Ectodermal cell (in vitro differentiated cells): ENCODE data around the gene COL25A1.
"Not testable (repeated sequence)": the region's sequence is repeated elsewhere in the genome, so short reads cannot be mapped to it uniquely, and the experiment has no call there.

Experiments used
- H3K27ac ChIP-seq: 2 replicates; pipeline ENCODE4 v1.7.0; 2013; ENCODE audit warnings: mild to moderate bottlenecking, low read depth, low read length; ENCODE audit not compliant: insufficient read depth, poor library complexity, severe bottlenecking
- H3K27me3 ChIP-seq: 2 replicates; pipeline ENCODE4 v1.7.0; 2013; ENCODE audit warnings: mild to moderate bottlenecking, low read length; ENCODE audit not compliant: insufficient read depth, control insufficient read depth, poor library complexity, severe bottlenecking
- H3K36me3 ChIP-seq: one replicate; pipeline ENCODE4 v1.7.0; 2013; ENCODE audit warnings: low read length; ENCODE audit not compliant: control insufficient read depth, insufficient read depth
- H3K4me1 ChIP-seq: one replicate; pipeline ENCODE4 v1.7.0; 2013; ENCODE audit warnings: low read length; ENCODE audit not compliant: control insufficient read depth, insufficient read depth
- H3K4me3 ChIP-seq: 2 replicates; pipeline ENCODE4 v1.7.0; 2013; ENCODE audit warnings: low read depth, low read length, control low read depth; ENCODE audit not compliant: insufficient read depth
- H3K9me3 ChIP-seq: 2 replicates; pipeline ENCODE4 v1.7.0; 2013; ENCODE audit warnings: mild to moderate bottlenecking, low read length, moderate library complexity; ENCODE audit not compliant: control insufficient read depth
- WGBS, 2 experiments: methylation state at CpG; one replicate each; pipeline ENCODE4 v1.1.7; 2013; ENCODE audit warnings: missing lambda C conversion rate in 2 of 2; 5-methylcytosine and 5-hydroxymethylcytosine counted together

COL25A1 gene

GRCh38 chr4:109078724-109079123 is 223.7 kb downstream of the COL25A1 start:
- Histone ChIP-seq H3K27ac (no peak overlapping the region), H3K9me3 (no peaks in the 10 kb centered on the region), H3K27me3 (no peaks in the 10 kb centered on the region), H3K4me1 (no peaks in the 10 kb centered on the region), H3K36me3 (no peaks in the 10 kb centered on the region), H3K4me3 (no peak overlapping the region)
- 95 to 100% methylated on average over 1 of the region's 1 CpG for WGBS, 2 experiments

- WGBS, 2 experiments = 95% methylated on average over 2 to 3 of the region's 3 CpGs
- Histone ChIP-seq H3K4me1 (no peaks in the 10 kb centered on the region), H3K27ac (no peak overlapping the region), H3K27me3 (no peaks in the 10 kb centered on the region), H3K4me3 (no peak overlapping the region), H3K9me3 (no peaks in the 10 kb centered on the region), H3K36me3 (no peaks in the 10 kb centered on the region)
Observed at GRCh38 chr4:109077505-109077904, 225.0 kb downstream of the COL25A1 start.

DNA sequence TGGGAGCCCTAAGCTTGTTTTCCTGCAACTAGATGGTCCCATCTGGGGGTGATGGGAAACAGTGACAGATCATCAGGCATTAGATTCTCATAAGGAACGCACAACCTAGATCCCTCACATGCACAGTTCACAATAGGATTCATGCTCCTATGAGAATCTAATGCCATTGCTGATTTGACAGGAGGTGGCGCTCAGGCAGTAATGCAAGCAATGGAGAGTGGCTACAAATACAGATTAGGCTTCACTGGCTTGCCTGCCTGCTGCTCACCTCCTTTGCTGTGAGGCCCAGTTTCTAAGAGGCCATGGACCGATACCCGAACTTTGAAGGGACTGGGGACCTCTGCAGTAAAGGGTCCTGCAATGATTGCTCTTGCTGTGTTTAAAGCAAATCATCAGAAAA is 225.7 kb downstream of the COL25A1 start:
- H3K9me3 ChIP-seq, H3K36me3 ChIP-seq, H3K27ac ChIP-seq, H3K4me1 ChIP-seq, H3K4me3 ChIP-seq, H3K27me3 ChIP-seq: not testable (repeated sequence)
- WGBS, 2 experiments = 92 to 95% methylated on average over 4 of the region's 4 CpGs

DNA sequence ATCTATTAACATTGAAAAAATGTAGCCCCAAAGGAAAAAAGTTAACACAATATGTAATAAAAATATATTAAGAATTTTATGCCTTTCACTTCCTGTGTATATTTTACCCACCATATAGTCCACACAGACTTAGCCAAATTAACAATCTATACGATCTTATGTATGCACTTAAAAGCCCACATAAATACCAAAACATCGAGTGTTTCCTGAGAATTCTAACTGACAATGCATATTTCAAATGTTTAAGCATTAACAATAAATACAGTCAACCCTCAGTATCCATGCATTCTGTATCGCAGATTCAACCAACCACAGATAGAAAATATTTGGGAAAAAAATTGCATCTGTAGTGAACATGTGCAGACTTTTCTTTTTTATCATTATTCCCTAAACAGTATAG is 226.8 kb downstream of the COL25A1 start:
- H3K27ac ChIP-seq = no peak overlapping the region
- no peaks in the 10 kb centered on the region for H3K36me3 ChIP-seq
- H3K4me1 ChIP-seq = no peaks in the 10 kb centered on the region
- H3K9me3 ChIP-seq = no peaks in the 10 kb centered on the region
- WGBS, 2 experiments = 92 to 93% methylated on average over 2 of the region's 3 CpGs
- no peak overlapping the region for H3K4me3 ChIP-seq
- H3K27me3 ChIP-seq = no peaks in the 10 kb centered on the region

GRCh38 chr4:109072595-109072994 is 229.9 kb downstream of the COL25A1 start:
- H3K27ac ChIP-seq = no peak overlapping the region
- H3K27me3 ChIP-seq = no peaks in the 10 kb centered on the region
- H3K9me3 ChIP-seq = no peaks in the 10 kb centered on the region
- no peaks in the 10 kb centered on the region for H3K36me3 ChIP-seq
- H3K4me1 ChIP-seq = no peaks in the 10 kb centered on the region
- WGBS, 2 experiments = 93 to 94% methylated on average over 2 of the region's 2 CpGs
- no peak overlapping the region for H3K4me3 ChIP-seq

DNA sequence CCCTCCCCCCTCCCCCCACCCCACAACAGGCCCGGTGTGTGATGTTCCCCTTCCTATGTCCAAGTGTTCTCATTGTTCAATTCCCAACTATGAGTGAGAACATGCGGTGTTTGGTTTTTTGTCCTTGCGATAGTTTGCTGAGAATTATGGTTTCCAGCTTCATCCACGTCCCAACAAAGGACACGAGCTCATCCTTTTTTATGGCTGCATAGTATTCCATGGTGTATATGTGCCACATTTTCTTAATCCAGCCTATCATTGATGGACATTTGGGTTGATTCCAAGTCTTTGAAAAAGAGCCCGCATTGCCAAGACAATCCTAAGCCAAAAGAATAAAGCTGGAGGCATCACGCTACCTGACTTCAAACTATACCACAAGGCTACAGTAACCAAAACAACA is 231.8 kb downstream of the COL25A1 start:
- 82 to 86% methylated on average over 6 to 7 of the region's 7 CpGs for WGBS, 2 experiments
- H3K4me3 ChIP-seq = not testable (repeated sequence)

DNA sequence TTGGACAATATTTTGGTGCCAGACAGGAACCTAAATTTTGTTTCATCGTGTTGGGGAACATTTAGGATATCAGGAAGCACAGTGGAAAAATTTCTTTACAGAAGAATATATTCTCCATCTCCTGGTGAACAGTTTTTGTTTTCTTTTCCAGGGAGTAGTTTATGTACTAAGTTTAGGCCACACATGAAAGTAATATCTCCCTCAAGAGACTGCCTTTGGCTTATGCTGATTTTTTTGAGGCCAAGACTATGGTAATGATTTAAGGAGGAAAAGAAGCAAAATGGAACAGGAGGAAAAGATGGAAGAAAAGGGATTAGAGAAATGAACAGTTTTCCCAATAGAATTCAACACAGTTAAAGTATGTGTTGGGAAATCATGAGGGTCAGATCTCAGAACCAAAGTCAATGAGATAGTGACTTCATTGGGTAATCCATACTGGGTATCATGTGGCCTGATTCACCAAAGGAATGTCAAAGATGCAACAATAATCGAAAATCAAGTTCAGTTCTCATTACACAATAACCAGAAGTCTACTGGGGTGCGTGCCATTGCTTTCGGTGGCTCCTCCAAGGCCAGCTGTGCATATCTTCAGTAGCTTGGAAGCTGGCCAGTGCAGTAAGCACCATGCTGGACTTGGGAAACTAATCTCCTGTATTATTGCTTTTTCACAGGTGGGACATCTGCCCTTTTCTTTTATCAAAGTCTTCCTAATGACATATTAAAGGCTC is 234.8 kb downstream of the COL25A1 start:
- no peak overlapping the region for H3K27ac ChIP-seq
- no peaks in the 10 kb centered on the region for H3K27me3 ChIP-seq
- 94 to 97% methylated on average over 4 of the region's 4 CpGs for WGBS, 2 experiments
- no peaks in the 10 kb centered on the region for H3K36me3 ChIP-seq
- no peak overlapping the region for H3K4me3 ChIP-seq
- H3K9me3 ChIP-seq = no peaks in the 10 kb centered on the region
- H3K4me1 ChIP-seq = no peaks in the 10 kb centered on the region

More for the DNA sequence above, 231.8 kb downstream of the COL25A1 start:
- not testable (repeated sequence) for H3K9me3 ChIP-seq, H3K4me1 ChIP-seq, H3K36me3 ChIP-seq, H3K27ac ChIP-seq, H3K27me3 ChIP-seq

DNA sequence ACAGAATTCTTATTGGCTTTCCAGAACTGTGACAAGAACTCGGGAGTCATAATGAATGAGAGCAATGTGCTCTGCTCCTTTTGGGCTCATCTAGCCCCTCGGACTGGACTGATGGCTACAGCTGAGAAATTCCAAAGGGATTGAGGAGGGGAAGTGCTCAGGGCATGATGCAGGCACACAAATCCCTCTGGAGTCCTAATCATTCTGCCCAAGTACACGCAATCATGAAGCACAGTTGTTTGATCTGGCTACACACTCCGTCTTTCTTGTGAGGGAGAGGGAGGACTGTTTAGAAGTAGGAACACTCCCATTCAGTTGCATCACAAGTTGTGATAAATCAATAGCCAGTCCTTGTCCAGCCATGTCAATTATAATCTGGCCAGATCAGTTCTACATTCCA is 237.5 kb downstream of the COL25A1 start:
- H3K36me3 ChIP-seq = no peaks in the 10 kb centered on the region
- H3K4me1 ChIP-seq = no peaks in the 10 kb centered on the region
- no peaks in the 10 kb centered on the region for H3K9me3 ChIP-seq
- H3K4me3 ChIP-seq = no peak overlapping the region
- H3K27me3 ChIP-seq = no peaks in the 10 kb centered on the region
- 91 to 94% methylated on average over 4 of the region's 4 CpGs for WGBS, 2 experiments
- H3K27ac ChIP-seq = no peak overlapping the region

DNA sequence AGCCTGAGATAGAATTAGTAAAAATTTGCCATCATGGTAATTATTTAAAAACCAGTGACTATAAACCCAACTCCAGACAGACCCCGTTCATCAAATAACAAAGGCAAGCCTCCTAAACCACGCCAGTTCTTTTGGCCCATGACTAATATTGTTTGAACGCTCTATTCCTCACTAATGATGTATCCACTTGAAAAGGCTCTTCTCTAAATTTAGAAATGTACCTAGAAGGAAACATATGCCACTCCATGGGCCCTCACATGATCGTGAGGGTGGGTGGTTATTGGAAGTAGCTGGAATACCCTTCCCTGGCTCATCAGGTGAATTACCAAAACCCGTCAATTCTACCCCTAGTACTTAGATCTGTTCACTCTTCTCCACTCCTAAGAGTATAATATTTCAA is 249.2 kb downstream of the COL25A1 start:
- 89 to 94% methylated on average over 3 to 4 of the region's 5 CpGs for WGBS, 2 experiments
- Histone ChIP-seq H3K4me1 (no peaks in the 10 kb centered on the region), H3K4me3 (no peak overlapping the region), H3K27me3 (no peaks in the 10 kb centered on the region), H3K9me3 (no peaks in the 10 kb centered on the region), H3K27ac (no peak overlapping the region), H3K36me3 (no peaks in the 10 kb centered on the region)

DNA sequence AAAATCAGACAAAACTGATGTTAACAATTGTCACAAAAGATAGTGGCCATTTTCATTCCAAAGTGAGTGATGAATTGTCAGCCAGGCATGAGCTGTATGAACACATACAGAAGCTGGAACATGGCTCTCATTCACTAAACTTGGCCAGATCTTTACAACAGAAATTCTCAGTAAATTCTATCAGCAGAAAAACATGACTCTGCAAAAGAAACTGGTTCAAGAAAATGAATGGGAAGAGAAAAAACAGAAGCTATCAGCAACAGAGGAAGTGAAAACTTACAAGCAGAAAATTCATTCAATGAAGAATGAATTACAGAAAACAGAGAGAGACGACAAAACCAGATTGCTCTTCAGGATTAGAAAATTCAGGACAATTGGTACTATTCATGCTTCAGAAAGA is 249.6 kb downstream of the COL25A1 start:
- Histone ChIP-seq H3K4me1 (no peaks in the 10 kb centered on the region), H3K36me3 (no peaks in the 10 kb centered on the region), H3K27me3 (no peaks in the 10 kb centered on the region), H3K4me3 (no peak overlapping the region), H3K9me3 (no peaks in the 10 kb centered on the region), H3K27ac (no peak overlapping the region)
- WGBS, 2 experiments = 95 to 100% methylated on average over 1 of the region's 1 CpG

- 80 to 99% methylated on average over 1 to 2 of the region's 2 CpGs for WGBS, 2 experiments
- Histone ChIP-seq H3K27ac (no peak overlapping the region), H3K4me3 (no peak overlapping the region), H3K9me3 (no peaks in the 10 kb centered on the region), H3K4me1 (no peaks in the 10 kb centered on the region), H3K27me3 (no peaks in the 10 kb centered on the region), H3K36me3 (no peaks in the 10 kb centered on the region)
Observed at GRCh38 chr4:109051054-109051453, 251.4 kb downstream of the COL25A1 start.
